ENCODE measurements around the gene ART1.

Gene ART1

DNA sequence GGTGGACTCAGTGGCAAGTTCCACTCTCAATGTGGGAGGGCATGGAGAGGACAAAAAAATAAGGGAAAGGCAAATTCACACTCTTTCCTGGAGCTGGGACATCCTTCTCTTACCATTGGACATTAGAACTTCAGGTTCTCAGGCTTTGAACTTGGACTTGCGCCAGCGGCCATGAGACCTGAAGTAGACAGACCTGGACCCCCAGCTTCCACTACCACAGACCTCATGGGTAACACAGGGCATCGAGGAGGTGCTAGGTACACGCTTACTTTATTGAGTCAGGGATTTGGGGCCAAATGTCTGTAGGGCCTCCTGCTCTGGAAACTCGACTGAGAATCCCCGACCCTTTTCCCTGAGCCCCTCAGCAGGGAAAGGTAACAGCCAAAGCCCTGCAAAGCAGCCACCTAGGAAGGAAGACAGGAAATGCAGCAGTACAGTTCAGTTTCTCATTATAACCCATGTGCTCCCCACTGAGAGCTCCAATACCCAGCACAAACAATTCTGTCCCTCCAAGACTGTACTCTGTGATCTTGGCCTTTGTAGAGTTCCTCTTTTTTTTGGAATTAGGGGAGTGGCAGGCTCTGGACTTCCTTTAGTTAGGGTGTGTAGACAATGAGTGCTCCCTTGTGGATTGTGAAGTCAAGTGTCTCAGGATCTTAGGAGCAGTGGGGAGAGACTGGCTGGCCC lies 20.6 kb downstream of the ART1 start:
- Histone ChIP-seq H3K4me3 (ENCODE audit: low read length in 2 of 2) (no peak overlapping the region), H3K9ac (ENCODE audit: low read length in 2 of 2) (no peak overlapping the region), H3K27ac (ENCODE audit: low read length) (no peak overlapping the region), H3K4me1 (ENCODE audit: control insufficient read depth, insufficient read depth, low read length) (no peaks in the 10 kb centered on the region), H3K27me3 (ENCODE audit: control insufficient read depth in 1 of 2, insufficient read depth in 2 of 2, low read length in 2 of 2) (no peaks in the 10 kb centered on the region), H3K9me3 (ENCODE audit: control insufficient read depth in 2 of 2, low read length in 2 of 2) (no peaks in the 10 kb centered on the region), H3K36me3 (ENCODE audit: control insufficient read depth in 2 of 2, insufficient read depth in 2 of 2, low read length in 2 of 2) (peaks cover 23 to 29% of the 10 kb centered on the region in 2 donors)

DNA sequence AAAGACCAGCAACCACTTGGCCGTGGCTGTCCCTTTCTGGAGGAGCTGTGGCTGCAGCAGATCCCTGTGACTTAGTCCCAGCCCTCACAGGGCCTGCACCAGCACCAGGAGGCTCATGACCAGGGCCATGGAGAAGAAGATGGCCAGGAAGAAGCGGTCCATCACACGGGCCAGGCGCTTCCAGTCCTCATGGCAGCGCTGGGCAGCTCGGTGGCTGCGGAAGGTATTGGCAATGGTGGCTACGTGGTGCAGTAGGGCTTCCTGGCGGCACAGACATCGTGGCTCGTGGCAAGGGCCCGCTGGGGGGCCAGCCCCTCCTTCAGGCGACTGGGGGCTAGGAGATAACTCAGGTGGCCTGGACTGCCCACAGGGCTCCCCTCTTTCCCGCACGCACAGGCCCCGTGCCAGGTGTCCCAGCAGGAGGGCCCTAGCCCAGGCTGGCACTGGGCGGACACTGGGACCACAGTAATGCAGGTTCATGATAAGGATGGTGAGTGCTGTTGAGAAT lies 21.1 kb downstream of the ART1 start:
- no peaks in the 10 kb centered on the region for H3K9me3 ChIP-seq (ENCODE audit: control insufficient read depth in 2 of 2, low read length in 2 of 2)
- H3K27ac ChIP-seq (ENCODE audit: low read length) = no peak overlapping the region
- no peak overlapping the region for H3K9ac ChIP-seq (ENCODE audit: low read length in 2 of 2)
- no peak overlapping the region for H3K4me3 ChIP-seq (ENCODE audit: low read length in 2 of 2)
- no peaks in the 10 kb centered on the region for H3K27me3 ChIP-seq (ENCODE audit: control insufficient read depth in 1 of 2, insufficient read depth in 2 of 2, low read length in 2 of 2)
- peaks cover 25 to 29% of the 10 kb centered on the region in 2 donors for H3K36me3 ChIP-seq (ENCODE audit: control insufficient read depth in 2 of 2, insufficient read depth in 2 of 2, low read length in 2 of 2)
- H3K4me1 ChIP-seq (ENCODE audit: control insufficient read depth, insufficient read depth, low read length) = no peaks in the 10 kb centered on the region

GRCh38 chr11:3667149-3668035 lies 22.5 kb downstream of the ART1 start:
- no peak overlapping the region for H3K9ac ChIP-seq (ENCODE audit: low read length in 2 of 2)
- H3K27me3 ChIP-seq (ENCODE audit: control insufficient read depth in 1 of 2, insufficient read depth in 2 of 2, low read length in 2 of 2) = no peaks in the 10 kb centered on the region
- H3K27ac ChIP-seq (ENCODE audit: low read length) = no peak overlapping the region
- H3K9me3 ChIP-seq (ENCODE audit: control insufficient read depth in 2 of 2, low read length in 2 of 2) = no peaks in the 10 kb centered on the region
- no peak overlapping the region for H3K4me3 ChIP-seq (ENCODE audit: low read length in 2 of 2)
- no peaks in the 10 kb centered on the region for H3K4me1 ChIP-seq (ENCODE audit: control insufficient read depth, insufficient read depth, low read length)
- H3K36me3 ChIP-seq (ENCODE audit: control insufficient read depth in 2 of 2, insufficient read depth in 2 of 2, low read length in 2 of 2) = peaks cover 25 to 37% of the 10 kb centered on the region in 2 donors

GRCh38 chr11:3669128-3669527 lies 24.2 kb downstream of the ART1 start:
- H3K27ac ChIP-seq (ENCODE audit: low read length) = no peak overlapping the region

GRCh38 chr11:3669742-3670183 lies 24.8 kb downstream of the ART1 start:
- Histone ChIP-seq H3K9ac (ENCODE audit: low read length in 2 of 2) (no peak overlapping the region), H3K27me3 (ENCODE audit: control insufficient read depth in 1 of 2, insufficient read depth in 2 of 2, low read length in 2 of 2) (no peaks in the 10 kb centered on the region), H3K4me1 (ENCODE audit: control insufficient read depth, insufficient read depth, low read length) (no peaks in the 10 kb centered on the region), H3K4me3 (ENCODE audit: low read length in 2 of 2) (no peak overlapping the region), H3K27ac (ENCODE audit: low read length) (no peak overlapping the region), H3K9me3 (ENCODE audit: control insufficient read depth in 2 of 2, low read length in 2 of 2) (no peaks in the 10 kb centered on the region), H3K36me3 (ENCODE audit: control insufficient read depth in 2 of 2, insufficient read depth in 2 of 2, low read length in 2 of 2) (peaks cover 27 to 43% of the 10 kb centered on the region in 2 donors)

More at GRCh38 chr11:3669128-3669527, 24.2 kb downstream of the ART1 start:
- Histone ChIP-seq H3K9ac (ENCODE audit: low read length in 2 of 2) (no peak overlapping the region), H3K36me3 (ENCODE audit: control insufficient read depth in 2 of 2, insufficient read depth in 2 of 2, low read length in 2 of 2) (peaks cover 24 to 43% of the 10 kb centered on the region in 2 donors), H3K4me1 (ENCODE audit: control insufficient read depth, insufficient read depth, low read length) (no peaks in the 10 kb centered on the region), H3K4me3 (ENCODE audit: low read length in 2 of 2) (no peak overlapping the region), H3K9me3 (ENCODE audit: control insufficient read depth in 2 of 2, low read length in 2 of 2) (no peaks in the 10 kb centered on the region), H3K27me3 (ENCODE audit: control insufficient read depth in 1 of 2, insufficient read depth in 2 of 2, low read length in 2 of 2) (no peaks in the 10 kb centered on the region)

- H3K27me3 ChIP-seq (ENCODE audit: control insufficient read depth in 1 of 2, insufficient read depth in 2 of 2, low read length in 2 of 2) = no peaks in the 10 kb centered on the region
- no peak within 1 kb of the TSS for H3K9ac ChIP-seq (ENCODE audit: low read length in 2 of 2)
- no peaks in the 10 kb centered on the region for H3K9me3 ChIP-seq (ENCODE audit: control insufficient read depth in 2 of 2, low read length in 2 of 2)
- no peak within 1 kb of the TSS for H3K27ac ChIP-seq (ENCODE audit: low read length)
- H3K4me1 ChIP-seq (ENCODE audit: control insufficient read depth, insufficient read depth, low read length) = no peaks in the 10 kb centered on the region
- no peak within 1 kb of the TSS for H3K4me3 ChIP-seq (ENCODE audit: low read length in 2 of 2)
- H3K36me3 ChIP-seq (ENCODE audit: control insufficient read depth in 2 of 2, insufficient read depth in 2 of 2, low read length in 2 of 2) = peaks cover 41 to 54% of the 10 kb centered on the region in 2 donors
Measured at GRCh38 chr11:3671334-3672254, 26.7 kb downstream of the ART1 start, which contains the start of gene CHRNA10. Gene CHRNA10 (minus strand): TSS chr11:3671384. CDS start chr11:3671312, 72 bp downstream.

- H3K4me3 ChIP-seq (ENCODE audit: low read length in 2 of 2) = no peak overlapping the region
- no peak overlapping the region for H3K27ac ChIP-seq (ENCODE audit: low read length)
- no peaks in the 10 kb centered on the region for H3K9me3 ChIP-seq (ENCODE audit: control insufficient read depth in 2 of 2, low read length in 2 of 2)
- H3K36me3 ChIP-seq (ENCODE audit: control insufficient read depth in 2 of 2, insufficient read depth in 2 of 2, low read length in 2 of 2) = peaks cover 55 to 64% of the 10 kb centered on the region in 2 donors
- no peaks in the 10 kb centered on the region for H3K27me3 ChIP-seq (ENCODE audit: control insufficient read depth in 1 of 2, insufficient read depth in 2 of 2, low read length in 2 of 2)
- no peak overlapping the region for H3K9ac ChIP-seq (ENCODE audit: low read length in 2 of 2)
- H3K4me1 ChIP-seq (ENCODE audit: control insufficient read depth, insufficient read depth, low read length) = no peaks in the 10 kb centered on the region
Measured at GRCh38 chr11:3674189-3674588, 29.3 kb downstream of the ART1 start.

- Histone ChIP-seq H3K4me3 (ENCODE audit: low read length in 2 of 2) (no peak overlapping the region), H3K27ac (ENCODE audit: low read length) (no peak overlapping the region), H3K9ac (ENCODE audit: low read length in 2 of 2) (no peak overlapping the region), H3K4me1 (ENCODE audit: control insufficient read depth, insufficient read depth, low read length) (no peaks in the 10 kb centered on the region), H3K9me3 (ENCODE audit: control insufficient read depth in 2 of 2, low read length in 2 of 2) (no peaks in the 10 kb centered on the region), H3K36me3 (ENCODE audit: control insufficient read depth in 2 of 2, insufficient read depth in 2 of 2, low read length in 2 of 2) (peaks cover 60 to 73% of the 10 kb centered on the region in 2 donors), H3K27me3 (ENCODE audit: control insufficient read depth in 1 of 2, insufficient read depth in 2 of 2, low read length in 2 of 2) (no peaks in the 10 kb centered on the region)
Measured at GRCh38 chr11:3675971-3676370, 31.0 kb downstream of the ART1 start.

DNA sequence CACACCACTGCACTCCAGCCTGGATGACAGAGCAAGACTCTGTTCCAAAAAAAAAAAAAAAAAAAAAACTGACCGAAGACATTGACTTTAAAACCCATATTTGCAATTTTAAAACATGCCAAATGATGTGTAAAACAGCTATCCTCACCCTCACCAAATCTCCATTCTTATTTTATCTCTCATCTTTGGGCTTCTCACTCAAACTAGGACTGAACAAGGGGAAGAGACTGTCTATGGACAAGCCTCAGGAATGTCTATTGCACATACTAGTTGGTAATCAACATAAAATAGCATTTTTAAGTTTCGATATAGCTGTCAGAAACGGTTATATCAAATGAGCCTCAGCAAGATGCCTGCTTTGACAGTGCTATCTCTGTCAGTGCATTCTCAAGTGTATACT lies 34.1 kb downstream of the ART1 start:
- H3K4me3 ChIP-seq (ENCODE audit: low read length in 2 of 2) = no peak overlapping the region
- H3K27me3 ChIP-seq (ENCODE audit: control insufficient read depth in 1 of 2, insufficient read depth in 2 of 2, low read length in 2 of 2) = no peaks in the 10 kb centered on the region
- no peaks in the 10 kb centered on the region for H3K9me3 ChIP-seq (ENCODE audit: control insufficient read depth in 2 of 2, low read length in 2 of 2)
- peaks cover 75 to 84% of the 10 kb centered on the region in 2 donors for H3K36me3 ChIP-seq (ENCODE audit: control insufficient read depth in 2 of 2, insufficient read depth in 2 of 2, low read length in 2 of 2)
- H3K27ac ChIP-seq (ENCODE audit: low read length) = no peak overlapping the region
- no peak overlapping the region for H3K9ac ChIP-seq (ENCODE audit: low read length in 2 of 2)
- H3K4me1 ChIP-seq (ENCODE audit: control insufficient read depth, insufficient read depth, low read length) = no peaks in the 10 kb centered on the region

- Histone ChIP-seq H3K27ac (ENCODE audit: low read length) (no peak overlapping the region), H3K36me3 (ENCODE audit: control insufficient read depth in 2 of 2, insufficient read depth in 2 of 2, low read length in 2 of 2) (peaks cover 73 to 74% of the 10 kb centered on the region in 2 donors)
Measured at GRCh38 chr11:3683039-3683438, 38.1 kb downstream of the ART1 start.

More at GRCh38 chr11:3683039-3683438, 38.1 kb downstream of the ART1 start:
- no peaks in the 10 kb centered on the region for H3K27me3 ChIP-seq (ENCODE audit: control insufficient read depth in 1 of 2, insufficient read depth in 2 of 2, low read length in 2 of 2)
- no peaks in the 10 kb centered on the region for H3K4me1 ChIP-seq (ENCODE audit: control insufficient read depth, insufficient read depth, low read length)
- no peak overlapping the region for H3K9ac ChIP-seq (ENCODE audit: low read length in 2 of 2)
- no peak overlapping the region for H3K4me3 ChIP-seq (ENCODE audit: low read length in 2 of 2)
- no peaks in the 10 kb centered on the region for H3K9me3 ChIP-seq (ENCODE audit: control insufficient read depth in 2 of 2, low read length in 2 of 2)

Measured in stomach smooth muscle (tissue), 2 donors.